ENCODE measurements around the gene TRMT2B. TPM values are rescaled to one million over a fixed set of nuclear protein-coding genes. Genes with fewer than 3 reads are reported as not detected.
A peak's percentile ranks its signal among the peaks of the same experiment; 100 is the strongest.
"Not testable (repeated sequence)": the region's sequence is repeated elsewhere in the genome, so short reads cannot be mapped to it uniquely, and the experiment has no call there.

Gene TRMT2B, protein sequence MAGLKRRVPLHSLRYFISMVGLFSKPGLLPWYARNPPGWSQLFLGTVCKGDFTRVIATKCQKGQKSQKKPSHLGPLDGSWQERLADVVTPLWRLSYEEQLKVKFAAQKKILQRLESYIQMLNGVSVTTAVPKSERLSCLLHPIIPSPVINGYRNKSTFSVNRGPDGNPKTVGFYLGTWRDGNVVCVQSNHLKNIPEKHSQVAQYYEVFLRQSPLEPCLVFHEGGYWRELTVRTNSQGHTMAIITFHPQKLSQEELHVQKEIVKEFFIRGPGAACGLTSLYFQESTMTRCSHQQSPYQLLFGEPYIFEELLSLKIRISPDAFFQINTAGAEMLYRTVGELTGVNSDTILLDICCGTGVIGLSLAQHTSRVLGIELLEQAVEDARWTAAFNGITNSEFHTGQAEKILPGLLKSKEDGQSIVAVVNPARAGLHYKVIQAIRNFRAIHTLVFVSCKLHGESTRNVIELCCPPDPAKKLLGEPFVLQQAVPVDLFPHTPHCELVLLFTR
- 24.3 and 30.8 TPM in 2 replicates for total RNA-seq

- no peak for DNase-seq (ENCODE audit: low read depth, low spot score)
Measured at GRCh38 chrX:101051549-101052302, at the start of gene TRMT2B. TSS of gene TRMT2B (minus strand) at chrX:101052111. CDS start at chrX:101042289, 9,822 bp downstream.

GRCh38 chrX:101097546-101098453, 45.9 kb upstream of the TRMT2B start, which contains the start of gene CENPI:
TSS of gene CENPI (plus strand) at chrX:101098204. CDS start at chrX:101101071, 2,867 bp downstream.
- DNase-seq (ENCODE audit: low read depth, low spot score): peak; percentile 78

DNA sequence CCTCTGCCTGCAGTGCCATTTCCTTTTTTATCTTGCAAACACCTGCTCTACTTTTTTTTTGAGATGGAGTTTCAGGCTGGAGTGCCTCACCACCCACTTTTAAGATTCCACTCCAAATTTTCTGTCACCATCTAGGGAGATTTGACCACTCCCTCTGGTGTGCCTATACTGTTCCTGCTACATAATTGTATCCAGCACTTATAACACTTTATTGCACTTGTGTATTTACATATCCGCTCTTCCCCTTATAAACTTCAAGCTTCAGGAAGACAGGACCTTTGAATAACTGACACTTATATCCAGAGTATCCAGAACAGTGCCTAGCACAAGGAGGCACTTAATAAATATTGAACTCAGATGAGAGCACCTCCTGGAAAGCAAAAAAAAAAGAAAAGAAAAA, 39.9 kb upstream of the TRMT2B start:
- no peak for DNase-seq (ENCODE audit: low read depth, low spot score)

DNA sequence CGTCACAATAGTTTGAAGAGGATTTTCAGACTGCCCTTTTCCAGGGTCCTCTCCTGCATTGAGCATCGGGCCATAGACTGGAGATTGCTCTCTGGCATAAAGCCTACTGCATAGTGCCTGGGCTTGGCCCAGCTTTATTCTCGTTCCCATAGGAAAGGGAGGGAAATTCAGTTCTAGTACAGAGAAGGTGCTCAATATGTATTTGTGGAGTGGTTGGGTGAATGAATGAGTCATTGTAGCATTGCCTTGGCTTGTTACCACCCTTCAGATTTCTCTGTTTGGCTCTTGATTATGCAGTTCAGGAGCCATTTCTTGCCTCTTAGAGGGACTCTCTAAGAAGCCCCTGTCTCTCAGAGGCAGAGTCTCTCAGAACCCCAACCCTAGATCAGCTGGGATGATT, 29.3 kb upstream of the TRMT2B start:
- no peak for DNase-seq (ENCODE audit: low read depth, low spot score)

DNA sequence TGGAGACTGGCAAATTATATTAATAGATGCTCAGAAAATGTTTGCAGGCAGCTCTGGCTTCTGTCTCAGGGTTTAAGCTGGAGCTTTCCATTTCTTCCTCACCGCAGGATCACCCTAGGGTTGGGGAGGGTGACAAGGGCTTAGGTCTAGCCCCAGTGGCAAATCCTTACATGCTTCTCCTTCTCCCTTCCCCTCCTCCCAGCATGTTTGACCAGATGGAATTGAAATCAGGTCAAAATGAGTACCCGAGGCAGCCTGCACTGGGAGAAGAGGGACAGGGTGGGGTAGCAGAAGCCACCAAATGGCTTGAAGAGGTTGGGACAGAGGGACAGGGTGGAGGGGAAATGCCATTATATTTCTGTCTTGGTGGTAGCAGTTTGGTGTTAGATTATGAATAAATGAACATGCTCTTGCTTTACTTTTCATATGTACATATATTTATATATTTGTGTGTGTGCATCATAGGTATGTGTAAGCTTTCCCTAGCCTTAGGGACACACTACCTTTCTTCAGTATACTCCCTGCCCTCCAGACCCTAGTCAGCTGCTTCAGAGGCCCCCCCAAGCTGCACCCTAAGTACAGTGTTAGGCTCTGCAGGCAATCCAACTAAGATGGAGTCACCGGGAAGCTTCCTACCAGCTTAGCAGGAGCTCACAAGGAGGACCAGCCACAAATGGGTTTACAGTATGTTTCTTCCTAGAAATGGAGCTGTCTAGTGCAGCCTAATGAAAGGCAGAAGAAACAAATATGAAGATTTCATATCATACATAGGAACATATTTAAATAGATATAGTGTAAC, 28.6 kb upstream of the TRMT2B start:
- DNase-seq (ENCODE audit: low read depth, low spot score): no peak

GRCh38 chrX:101079736-101080270, 27.9 kb upstream of the TRMT2B start:
- DNase-seq (ENCODE audit: low read depth, low spot score): no peak

- DNase-seq (ENCODE audit: low read depth, low spot score): peak; percentile 1
Measured at GRCh38 chrX:101078716-101079598, 27.0 kb upstream of the TRMT2B start, which contains the start of gene TMEM35A. TSS of gene TMEM35A (plus strand) at chrX:101078879. CDS start at chrX:101079003, 124 bp downstream.

DNA sequence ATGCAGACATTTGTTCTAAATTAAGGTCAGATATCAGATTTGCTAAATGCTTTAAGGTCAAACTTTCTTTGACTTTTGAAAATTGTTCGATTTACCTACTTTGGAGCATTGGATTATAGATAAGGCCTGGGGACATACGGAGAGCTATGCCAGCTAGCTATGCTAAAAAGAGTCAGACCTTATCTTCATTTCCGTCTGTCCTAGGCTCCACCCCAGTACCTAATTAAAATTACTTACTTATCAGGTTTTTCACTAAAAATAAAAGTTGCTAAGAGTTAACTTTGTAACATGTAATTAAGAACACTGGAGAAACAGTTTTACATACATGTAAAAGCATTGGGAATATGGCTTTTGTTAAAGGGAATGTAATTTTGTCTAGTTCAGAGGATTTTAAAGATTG, 19.7 kb upstream of the TRMT2B start:
- DNase-seq (ENCODE audit: low read depth, low spot score): no peak

GRCh38 chrX:101062176-101062575, 10.3 kb upstream of the TRMT2B start:
- DNase-seq (ENCODE audit: low read depth, low spot score): no peak

- peak; percentile 80 for DNase-seq (ENCODE audit: low read depth, low spot score)
Measured at GRCh38 chrX:101057093-101057714, 5.3 kb upstream of the TRMT2B start.

GRCh38 chrX:101056551-101056950, 4.6 kb upstream of the TRMT2B start:
- not testable (repeated sequence) for DNase-seq (ENCODE audit: low read depth, low spot score)

DNA sequence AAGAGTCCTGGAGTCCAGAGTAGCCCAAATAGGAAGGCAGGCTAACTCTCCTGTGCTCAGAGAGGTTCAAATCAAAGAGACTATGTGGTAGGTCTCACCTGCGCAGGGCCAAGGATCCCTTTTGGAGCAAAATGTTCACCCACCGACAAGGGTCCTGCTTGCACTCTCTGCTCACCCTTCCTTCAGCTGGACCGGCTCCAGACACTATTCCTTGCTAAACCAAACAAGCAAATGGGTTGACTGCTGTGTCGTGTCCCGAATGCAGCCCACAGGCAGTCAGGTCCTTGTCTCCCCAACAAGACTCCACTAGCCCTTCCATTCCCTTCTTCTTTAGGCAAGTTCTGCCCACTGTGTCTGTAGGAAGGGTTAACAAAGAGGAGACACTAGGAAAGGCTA, 760 bp downstream of the TRMT2B start:
- DNase-seq (ENCODE audit: low read depth, low spot score): no peak

DNA sequence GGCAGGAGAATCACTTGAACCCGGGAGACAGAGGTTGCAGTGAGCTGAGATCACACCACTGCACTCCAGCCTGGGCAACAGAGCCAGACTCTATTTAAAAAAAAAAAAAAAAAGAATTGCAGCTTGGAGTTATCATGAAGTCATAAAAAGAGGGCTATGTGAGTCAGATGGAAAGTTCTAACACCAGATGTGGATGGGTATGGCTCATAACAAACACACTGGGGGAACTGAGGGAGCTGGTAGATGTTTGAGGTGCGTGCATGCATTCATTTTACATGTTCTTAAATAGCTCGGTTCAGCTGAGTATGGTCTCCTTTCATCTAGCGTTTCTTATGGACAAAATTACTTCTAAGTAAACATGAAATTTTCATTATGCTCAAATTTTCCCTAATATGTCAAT, 11.7 kb downstream of the TRMT2B start:
- no peak for DNase-seq (ENCODE audit: low read depth, low spot score)

- DNase-seq (ENCODE audit: low read depth, low spot score): no peak
Measured at GRCh38 chrX:101037231-101037630, 14.7 kb downstream of the TRMT2B start.

DNA sequence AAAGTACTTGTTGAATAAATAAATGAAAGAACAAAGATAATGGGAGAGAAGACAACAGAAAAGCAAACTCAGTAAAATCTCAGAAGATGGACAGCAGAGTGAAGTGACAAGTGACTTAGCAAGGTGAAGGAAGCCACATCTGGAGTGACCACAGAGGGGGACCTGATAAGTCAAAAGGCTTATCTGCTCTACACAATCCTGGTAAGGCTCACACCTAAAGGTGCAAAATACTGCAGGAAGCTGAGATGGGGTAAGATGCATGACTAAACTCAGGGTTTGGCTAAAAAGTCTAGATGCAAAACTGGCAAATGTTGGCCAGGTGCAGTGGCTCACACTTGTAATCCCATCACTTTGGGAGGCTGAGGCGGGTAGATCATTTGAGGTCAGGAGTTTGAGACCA, 22.2 kb downstream of the TRMT2B start:
- no peak for DNase-seq (ENCODE audit: low read depth, low spot score)

GRCh38 chrX:101028562-101028961, 23.3 kb downstream of the TRMT2B start:
- DNase-seq (ENCODE audit: low read depth, low spot score): no peak

DNA sequence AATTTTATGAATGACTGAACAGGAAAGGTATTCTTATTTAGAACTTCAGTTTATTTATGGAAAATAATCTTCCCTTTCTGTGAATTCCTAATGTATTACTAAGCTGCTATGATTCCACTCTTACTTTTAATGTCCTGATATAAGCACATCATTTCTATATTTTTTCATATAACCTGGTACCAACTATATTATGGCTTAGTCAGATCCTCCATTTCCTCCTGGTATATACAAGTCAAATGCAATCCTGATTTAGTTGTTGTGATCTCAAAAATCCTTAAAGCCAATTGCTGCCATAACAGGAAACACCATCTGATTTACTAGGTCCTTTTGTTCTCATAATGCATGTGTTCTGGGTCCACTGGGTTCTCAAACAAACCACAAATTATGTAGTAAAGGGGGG, 26.8 kb downstream of the TRMT2B start:
- DNase-seq (ENCODE audit: low read depth, low spot score): no peak

DNA sequence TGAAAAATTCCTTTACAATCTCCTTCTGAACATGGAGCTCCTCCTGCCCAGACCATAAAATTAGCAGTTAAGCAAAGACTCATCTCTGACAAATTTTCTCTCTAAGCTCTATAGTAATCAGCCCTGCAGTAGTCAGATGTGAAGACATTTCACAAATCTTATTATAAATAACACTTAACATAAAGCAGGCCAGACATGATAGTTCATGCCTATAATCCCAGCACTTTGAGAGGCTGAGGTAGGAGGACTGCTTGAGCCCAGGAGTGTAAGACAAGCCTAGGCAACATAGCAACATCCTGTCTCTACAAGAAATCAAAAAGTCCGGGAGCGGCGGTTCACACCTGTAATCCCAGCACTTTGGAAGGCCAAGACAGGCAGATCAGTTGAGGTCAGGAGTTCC, 29.9 kb downstream of the TRMT2B start:
- DNase-seq (ENCODE audit: low read depth, low spot score): no peak

- not testable (repeated sequence) for DNase-seq (ENCODE audit: low read depth, low spot score)
Measured at GRCh38 chrX:101012031-101012430, 39.9 kb downstream of the TRMT2B start.

Data from pulmonary artery endothelial cell (primary cell).